Neural progenitor cell (in vitro differentiated cells): ENCODE results near the gene S100A7A. TPM values are rescaled to one million over a fixed set of nuclear protein-coding genes. Genes with fewer than 3 reads are reported as not detected.
A peak's percentile ranks its signal among the peaks of the same experiment; 100 is the strongest.
"Not testable (repeated sequence)": the region's sequence is repeated elsewhere in the genome, so short reads cannot be mapped to it uniquely, and the experiment has no call there.

Experiments used
- DNase-seq: peaks from one replicate; pipeline ENCODE4 v3.0.0-alpha.2; 2016; ENCODE audit warnings: low spot score
- H2AFZ ChIP-seq: fragments of 200-600 bp; sonication (generic); replicated peaks from 2 replicates; pipeline ENCODE4 v1.6.1; 2016; ENCODE audit warnings: antibody characterized with exemption
- H3F3A ChIP-seq: fragments of 200-600 bp; sonication (generic); 2 replicates; pipeline ENCODE4 v1.6.1; 2016; ENCODE audit warnings: antibody characterized with exemption, low read depth
- H3K27ac ChIP-seq: fragments of 200-600 bp; sonication (generic); 2 replicates; pipeline ENCODE4 v1.5.1; 2016; ENCODE audit warnings: mild to moderate bottlenecking
- H3K27me3 ChIP-seq: fragments of 200-600 bp; sonication (generic); 2 replicates; pipeline ENCODE4 v1.6.1; 2016; ENCODE audit warnings: mild to moderate bottlenecking, moderate library complexity
- H3K36me3 ChIP-seq: fragments of 200-600 bp; sonication (generic); 2 replicates; pipeline ENCODE4 v1.5.1; 2016
- H3K4me1 ChIP-seq: fragments of 200-600 bp; sonication (generic); 2 replicates; pipeline ENCODE4 v1.6.1; 2016; ENCODE audit warnings: mixed run types
- H3K4me2 ChIP-seq: fragments of 200-600 bp; sonication (generic); 2 replicates; pipeline ENCODE4 v1.6.1; 2016
- H3K4me3 ChIP-seq: fragments of 200-600 bp; sonication (generic); 2 replicates; pipeline ENCODE4 v1.5.1; 2016
- H3K79me2 ChIP-seq: fragments of 200-600 bp; sonication (generic); 2 replicates; pipeline ENCODE4 v1.6.1; 2016; ENCODE audit warnings: low read depth
- H3K9ac ChIP-seq: fragments of 200-600 bp; sonication (generic); 2 replicates; pipeline ENCODE4 v1.6.1; 2016
- H3K9me3 ChIP-seq: fragments of 200-600 bp; sonication (generic); 2 replicates; pipeline ENCODE4 v1.5.1; 2016; ENCODE audit warnings: low read depth
- H4K20me1 ChIP-seq: fragments of 200-600 bp; sonication (generic); 2 replicates; pipeline ENCODE4 v1.6.1; 2016; ENCODE audit warnings: low read depth
- H3K27ac Mint-ChIP-seq: 3 replicates; pipeline ENCODE4 v1.8.0; 2021; ENCODE audit warnings: mixed read lengths
- H3K27me3 Mint-ChIP-seq: 2 replicates; pipeline ENCODE4 v1.8.0; 2022; ENCODE audit warnings: low read depth, mild to moderate bottlenecking, inconsistent platforms, moderate library complexity, mixed read lengths; ENCODE audit not compliant: insufficient read depth
- H3K36me3 Mint-ChIP-seq: 3 replicates; pipeline ENCODE4 v1.8.0; 2021; ENCODE audit warnings: mixed read lengths
- H3K4me1 Mint-ChIP-seq: 3 replicates; pipeline ENCODE4 v1.8.0; 2021; ENCODE audit warnings: mixed read lengths
- H3K4me3 Mint-ChIP-seq: 3 replicates; pipeline ENCODE4 v1.8.0; 2021; ENCODE audit warnings: mild to moderate bottlenecking, moderate library complexity, mixed read lengths
- H3K9me3 Mint-ChIP-seq: 3 replicates; pipeline ENCODE4 v1.8.0; 2020; ENCODE audit warnings: mixed read lengths
- CTCF ChIP-seq: fragments of 200-600 bp; sonication (generic); IDR thresholded peaks from 2 replicates; pipeline ENCODE4 v1.5.1; 2017; ENCODE audit warnings: antibody characterized with exemption, mild to moderate bottlenecking
- EZH2 ChIP-seq: fragments of 200-600 bp; sonication (generic); IDR thresholded peaks from 2 replicates; pipeline ENCODE4 v1.6.1; 2017; ENCODE audit warnings: antibody characterized with exemption, mild to moderate bottlenecking, moderate library complexity
- EZH2phosphoT487 ChIP-seq: fragments of 200-600 bp; sonication (generic); IDR thresholded peaks from 2 replicates; pipeline ENCODE4 v1.6.1; 2017; ENCODE audit warnings: antibody characterized with exemption
- total RNA-seq: library from RNA; depleted of rRNA; stranded (reverse); fragments of >200 nt; gene quantifications from 2 replicates; pipeline ENCODE4 v1.2.3, GENCODE V29; 2015; ENCODE audit warnings: low replicate concordance

Gene S100A7A
- total RNA-seq, 1 donor from 2014 or later = not detected

GRCh38 chr1:153402226-153402625 is 14.1 kb upstream of the S100A7A start:
- no peak overlapping the region for H3K4me3 ChIP-seq
- TF ChIP-seq CTCF (no peak), EZH2phosphoT487 (no peak), EZH2 (no peak)
- H3K4me2 ChIP-seq = no peak overlapping the region
- H2AFZ ChIP-seq = no peak overlapping the region
- no peaks in the 10 kb centered on the region for H3K79me2 ChIP-seq
- Mint-ChIP-seq H3K4me1 (no peaks in the 10 kb centered on the region), H3K27me3 (peaks cover 15% of the 10 kb centered on the region), H3K36me3 (no peaks in the 10 kb centered on the region), H3K27ac (no peak overlapping the region), H3K4me3 (no peak overlapping the region), H3K9me3 (peaks cover 2% of the 10 kb centered on the region)
- H3K36me3 ChIP-seq = no peaks in the 10 kb centered on the region
- no peaks in the 10 kb centered on the region for H3F3A ChIP-seq
- no peaks in the 10 kb centered on the region for H3K27me3 ChIP-seq
- no peak for DNase-seq
- no peaks in the 10 kb centered on the region for H4K20me1 ChIP-seq
- no peak overlapping the region for H3K9ac ChIP-seq
- no peaks in the 10 kb centered on the region for H3K9me3 ChIP-seq
- no peak overlapping the region for H3K27ac ChIP-seq
- no peaks in the 10 kb centered on the region for H3K4me1 ChIP-seq

GRCh38 chr1:153403421-153404085 is 12.8 kb upstream of the S100A7A start:
- no peaks in the 10 kb centered on the region for H3K4me1 ChIP-seq
- H3K27me3 ChIP-seq = no peaks in the 10 kb centered on the region
- no peak for DNase-seq
- no peaks in the 10 kb centered on the region for H3F3A ChIP-seq
- TF ChIP-seq EZH2 = no peak
- no peak overlapping the region for H2AFZ ChIP-seq
- no peaks in the 10 kb centered on the region for H4K20me1 ChIP-seq
- H3K36me3 Mint-ChIP-seq = no peaks in the 10 kb centered on the region
- no peak overlapping the region for H3K9ac ChIP-seq
- no peaks in the 10 kb centered on the region for H3K4me1 Mint-ChIP-seq
- H3K79me2 ChIP-seq = no peaks in the 10 kb centered on the region
- H3K9me3 Mint-ChIP-seq = peaks cover 2% of the 10 kb centered on the region
- H3K4me3 Mint-ChIP-seq = no peak overlapping the region
- H3K4me2 ChIP-seq = no peak overlapping the region
- H3K27me3 Mint-ChIP-seq = peaks cover 13% of the 10 kb centered on the region
- H3K9me3 ChIP-seq = no peaks in the 10 kb centered on the region
- no peaks in the 10 kb centered on the region for H3K36me3 ChIP-seq
- H3K27ac ChIP-seq = no peak overlapping the region
- no peak overlapping the region for H3K4me3 ChIP-seq
- H3K27ac Mint-ChIP-seq = no peak overlapping the region

- Mint-ChIP-seq H3K4me3 (no peak overlapping the region), H3K36me3 (no peaks in the 10 kb centered on the region), H3K4me1 (no peaks in the 10 kb centered on the region), H3K27ac (no peak overlapping the region), H3K27me3 (peaks cover 13% of the 10 kb centered on the region), H3K9me3 (peaks cover 2% of the 10 kb centered on the region)
- Histone ChIP-seq H3K9ac (no peak overlapping the region), H3K27me3 (no peaks in the 10 kb centered on the region), H3K4me3 (no peak overlapping the region), H3K4me2 (no peak overlapping the region), H3K9me3 (no peaks in the 10 kb centered on the region), H3K27ac (no peak overlapping the region), H2AFZ (no peak overlapping the region), H3K36me3 (no peaks in the 10 kb centered on the region), H3K4me1 (no peaks in the 10 kb centered on the region), H3F3A (no peaks in the 10 kb centered on the region), H3K79me2 (no peaks in the 10 kb centered on the region), H4K20me1 (no peaks in the 10 kb centered on the region)
- TF ChIP-seq CTCF = no peak
- DNase-seq = no peak
Measured at GRCh38 chr1:153404086-153404635, 12.2 kb upstream of the S100A7A start.

- peaks cover 2% of the 10 kb centered on the region for H3K9me3 Mint-ChIP-seq
- no peak overlapping the region for H3K4me2 ChIP-seq
- no peak overlapping the region for H3K4me3 Mint-ChIP-seq
- no peaks in the 10 kb centered on the region for H3K4me1 ChIP-seq
- no peaks in the 10 kb centered on the region for H3K36me3 Mint-ChIP-seq
- H3F3A ChIP-seq = no peaks in the 10 kb centered on the region
- no peak overlapping the region for H3K4me3 ChIP-seq
- peak; percentile 24 for DNase-seq
- H3K9ac ChIP-seq = no peak overlapping the region
- H4K20me1 ChIP-seq = no peaks in the 10 kb centered on the region
- H2AFZ ChIP-seq = no peak overlapping the region
- H3K4me1 Mint-ChIP-seq = no peaks in the 10 kb centered on the region
- H3K36me3 ChIP-seq = no peaks in the 10 kb centered on the region
- H3K27ac Mint-ChIP-seq = no peak overlapping the region
- TF ChIP-seq EZH2 (no peak), CTCF (peak; percentile 52)
- peaks cover 9% of the 10 kb centered on the region for H3K27me3 Mint-ChIP-seq
- H3K27me3 ChIP-seq = no peaks in the 10 kb centered on the region
- no peaks in the 10 kb centered on the region for H3K79me2 ChIP-seq
- no peak overlapping the region for H3K27ac ChIP-seq
- H3K9me3 ChIP-seq = no peaks in the 10 kb centered on the region
Measured at GRCh38 chr1:153404768-153405167, 11.6 kb upstream of the S100A7A start.

- not testable (repeated sequence) for H4K20me1 ChIP-seq, H3K4me1 Mint-ChIP-seq, H3K27me3 Mint-ChIP-seq, H3K27me3 ChIP-seq, H3K27ac Mint-ChIP-seq, H3K4me3 ChIP-seq, H3K4me3 Mint-ChIP-seq, H3K36me3 ChIP-seq, H3K9me3 Mint-ChIP-seq, H3K4me2 ChIP-seq, H3K27ac ChIP-seq, H3K9me3 ChIP-seq, H3K79me2 ChIP-seq, H3F3A ChIP-seq, H3K4me1 ChIP-seq, H3K9ac ChIP-seq, H2AFZ ChIP-seq, H3K36me3 Mint-ChIP-seq, DNase-seq
Measured at GRCh38 chr1:153405825-153406599, 10.3 kb upstream of the S100A7A start.
